ENCODE measurements around the gene THSD8. TPM values are rescaled to one million over a fixed set of nuclear protein-coding genes. Genes with fewer than 3 reads are reported as not detected.

Gene THSD8
- 7.7 to 15.0 TPM (median 11.7 TPM) in 4 of 5 replicates, not detected in the other for total RNA-seq (2022; extraction: Qiagen RNA extraction)

GRCh38 chr19:12801466-12802266, at the start of gene THSD8, which contains the start of gene PRDX2:
Gene THSD8, plus strand, starts transcription at chr19:12802069. Its CDS starts 3 bp downstream, at chr19:12802072.
Gene PRDX2, minus strand, starts transcription at chr19:12801800. Its CDS starts 539 bp downstream, at chr19:12801261.

GRCh38 chr19:12774588-12775555, 27.0 kb upstream of the THSD8 start, which contains the start of gene HOOK2:
Gene HOOK2, minus strand, starts transcription at chr19:12775552. Its CDS starts 103 bp downstream, at chr19:12775449.

GRCh38 chr19:12791345-12792050, 10.4 kb upstream of the THSD8 start, which contains the start of gene JUNB:
Gene JUNB, plus strand, starts transcription at chr19:12791486. Its CDS starts 286 bp downstream, at chr19:12791772.

GRCh38 chr19:12806242-12807081, 4.6 kb downstream of the THSD8 start, which contains the start of gene RNASEH2A:
Gene RNASEH2A, plus strand, starts transcription at chr19:12806584. Its CDS starts 90 bp downstream, at chr19:12806674.

GRCh38 chr19:12834566-12834943, 32.7 kb downstream of the THSD8 start, which contains the start of gene RTBDN:
Gene RTBDN, minus strand, starts transcription at chr19:12834579. Its CDS starts 4,600 bp downstream, at chr19:12829979.

GRCh38 chr19:12838182-12838885, 36.5 kb downstream of the THSD8 start, which contains the start of gene MAST1:
Gene MAST1, plus strand, starts transcription at chr19:12838515. Its CDS starts 58 bp downstream, at chr19:12838573.

Other genes starting within 250 kb of the THSD8 start
- gene ZNF490, start 191.3 kb upstream of the THSD8 start, total RNA-seq (2022; extraction: Qiagen RNA extraction), result 0.29 to 0.89 TPM (median 0.77 TPM) in 5 replicates
- gene ZNF791, start 191.1 kb upstream of the THSD8 start, total RNA-seq (2022; extraction: Qiagen RNA extraction), result 4.1 to 6.0 TPM (median 4.9 TPM) in 5 replicates
- 15.8 to 20.2 TPM (median 19.2 TPM) in 5 replicates for gene MAN2B1, start 135.3 kb upstream of the THSD8 start, total RNA-seq (2022; extraction: Qiagen RNA extraction)
- 8.6 to 11.4 TPM (median 9.1 TPM) in 5 replicates for gene WDR83, start 135.3 kb upstream of the THSD8 start, total RNA-seq (2022; extraction: Qiagen RNA extraction)
- 34.7 to 50.4 TPM (median 49.3 TPM) in 5 replicates for gene DHPS, start 120.2 kb upstream of the THSD8 start, total RNA-seq (2022; extraction: Qiagen RNA extraction)
- gene GNG14, start 114.1 kb upstream of the THSD8 start, total RNA-seq (2022; extraction: Qiagen RNA extraction), result not detected in 5 replicates
- gene FBXW9, start 105.4 kb upstream of the THSD8 start, total RNA-seq (2022; extraction: Qiagen RNA extraction), result 9.1 to 14.4 TPM (median 12.9 TPM) in 5 replicates
- gene TNPO2, start 78.1 kb upstream of the THSD8 start, total RNA-seq (2022; extraction: Qiagen RNA extraction), result 24.4 to 36.5 TPM (median 34.0 TPM) in 5 replicates
- 151 to 217 TPM (median 202 TPM) in 5 replicates for gene TRIR, start 67.4 kb upstream of the THSD8 start, total RNA-seq (2022; extraction: Qiagen RNA extraction)
- 78.1 to 102 TPM (median 96.8 TPM) in 5 replicates for gene GET3, start 64.6 kb upstream of the THSD8 start, total RNA-seq (2022; extraction: Qiagen RNA extraction)
- gene BEST2, start 50.3 kb upstream of the THSD8 start, total RNA-seq (2022; extraction: Qiagen RNA extraction), result 1.5 to 2.3 TPM (median 1.8 TPM) in 5 replicates
- 9.6 to 11.8 TPM (median 10.1 TPM) in 5 replicates for gene HOOK2, start 26.5 kb upstream of the THSD8 start, total RNA-seq (2022; extraction: Qiagen RNA extraction)
- gene JUNB, start 10.6 kb upstream of the THSD8 start, total RNA-seq (2022; extraction: Qiagen RNA extraction), result 115 to 209 TPM (median 173 TPM) in 5 replicates
- gene PRDX2, start 269 bp upstream of the THSD8 start, total RNA-seq (2022; extraction: Qiagen RNA extraction), result 0.33 to 0.87 TPM (median 0.68 TPM) in 4 of 5 replicates, not detected in the other
- 39.1 to 48.3 TPM (median 46.8 TPM) in 5 replicates for gene RNASEH2A, start 4.5 kb downstream of the THSD8 start, total RNA-seq (2022; extraction: Qiagen RNA extraction)
- gene RTBDN, start 32.5 kb downstream of the THSD8 start, total RNA-seq (2022; extraction: Qiagen RNA extraction), result 0.22 to 0.48 TPM (median 0.33 TPM) in 3 of 5 replicates, not detected in the others
- gene MAST1, start 36.4 kb downstream of the THSD8 start, total RNA-seq (2022; extraction: Qiagen RNA extraction), result 1.4 to 2.6 TPM (median 1.9 TPM) in 5 replicates
- 26.6 to 32.2 TPM (median 29.9 TPM) in 5 replicates for gene DNASE2, start 79.4 kb downstream of the THSD8 start, total RNA-seq (2022; extraction: Qiagen RNA extraction)
- 0.10 TPM in 1 of 5 replicates, not detected in the others for gene KLF1, start 85.1 kb downstream of the THSD8 start, total RNA-seq (2022; extraction: Qiagen RNA extraction)
- 8.7 to 10.3 TPM (median 9.7 TPM) in 5 replicates for gene GCDH, start 89.1 kb downstream of the THSD8 start, total RNA-seq (2022; extraction: Qiagen RNA extraction)
- gene SYCE2, start 117.2 kb downstream of the THSD8 start, total RNA-seq (2022; extraction: Qiagen RNA extraction), result 0.42 to 0.75 TPM (median 0.58 TPM) in 5 replicates
- gene FARSA, start 131.6 kb downstream of the THSD8 start, total RNA-seq (2022; extraction: Qiagen RNA extraction), result 59.9 to 78.1 TPM (median 68.9 TPM) in 5 replicates
- gene CALR, start 136.5 kb downstream of the THSD8 start, total RNA-seq (2022; extraction: Qiagen RNA extraction), result 493 to 527 TPM (median 508 TPM) in 5 replicates
- gene RAD23A, start 143.8 kb downstream of the THSD8 start, total RNA-seq (2022; extraction: Qiagen RNA extraction), result 69.3 to 81.9 TPM (median 80.5 TPM) in 5 replicates
- 31.0 to 58.2 TPM (median 54.0 TPM) in 5 replicates for gene GADD45GIP1, start 155.2 kb downstream of the THSD8 start, total RNA-seq (2022; extraction: Qiagen RNA extraction)
- gene DAND5, start 167.5 kb downstream of the THSD8 start, total RNA-seq (2022; extraction: Qiagen RNA extraction), result 0.09 to 0.12 TPM in 2 of 5 replicates, not detected in the others
- 2.5 to 4.3 TPM (median 3.8 TPM) in 5 replicates for gene NFIX, start 193.4 kb downstream of the THSD8 start, total RNA-seq (2022; extraction: Qiagen RNA extraction)